ENCODE measurements around the gene CFAP61. TPM values are rescaled to one million over a fixed set of nuclear protein-coding genes. Genes with fewer than 3 reads are reported as not detected.
A peak's percentile ranks its signal among the peaks of the same experiment; 100 is the strongest.
"Not testable (repeated sequence)": the region's sequence is repeated elsewhere in the genome, so short reads cannot be mapped to it uniquely, and the experiment has no call there.

Gene CFAP61
- total RNA-seq, 1 donor from 2014 or later, result 2.0 TPM

DNA sequence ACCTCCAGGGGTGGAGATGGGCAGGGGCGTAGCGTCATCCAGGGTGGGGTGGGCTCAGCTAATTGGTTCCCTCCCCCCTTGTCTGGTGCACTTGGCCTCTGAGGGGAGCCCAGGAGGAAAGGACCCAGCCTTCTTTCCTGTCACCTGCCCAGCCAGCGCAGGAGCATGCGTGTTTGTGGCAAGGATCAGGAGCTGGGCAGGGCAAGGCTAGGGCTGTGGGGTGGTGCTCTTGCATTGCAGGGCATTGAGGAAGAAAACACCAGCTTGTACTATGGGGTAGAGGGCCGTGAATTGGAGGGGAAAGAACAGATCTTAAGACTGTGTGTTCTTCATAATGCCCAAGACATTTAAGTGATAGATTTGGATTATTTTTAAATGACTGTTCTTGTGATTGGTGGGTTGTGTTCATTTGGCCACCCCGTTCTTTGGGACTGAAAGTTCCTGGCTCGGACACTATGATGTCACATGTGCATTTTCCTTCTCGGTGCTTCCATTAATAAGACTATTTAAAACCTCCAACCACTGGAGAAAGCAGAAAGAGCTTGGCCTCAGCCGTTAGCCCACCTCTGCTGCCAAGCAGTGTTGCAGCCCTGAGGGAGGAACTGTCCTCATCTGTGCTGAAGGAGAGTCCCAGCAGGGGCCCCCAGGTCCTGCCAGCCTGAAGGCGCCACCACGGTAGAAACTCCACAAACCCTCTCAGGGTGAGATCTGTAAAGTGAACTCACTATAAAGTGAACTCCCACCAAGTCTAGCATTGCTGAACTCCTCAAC is 179.4 kb downstream of the CFAP61 start:
- no peak for DNase-seq (ENCODE audit: low read depth)

DNA sequence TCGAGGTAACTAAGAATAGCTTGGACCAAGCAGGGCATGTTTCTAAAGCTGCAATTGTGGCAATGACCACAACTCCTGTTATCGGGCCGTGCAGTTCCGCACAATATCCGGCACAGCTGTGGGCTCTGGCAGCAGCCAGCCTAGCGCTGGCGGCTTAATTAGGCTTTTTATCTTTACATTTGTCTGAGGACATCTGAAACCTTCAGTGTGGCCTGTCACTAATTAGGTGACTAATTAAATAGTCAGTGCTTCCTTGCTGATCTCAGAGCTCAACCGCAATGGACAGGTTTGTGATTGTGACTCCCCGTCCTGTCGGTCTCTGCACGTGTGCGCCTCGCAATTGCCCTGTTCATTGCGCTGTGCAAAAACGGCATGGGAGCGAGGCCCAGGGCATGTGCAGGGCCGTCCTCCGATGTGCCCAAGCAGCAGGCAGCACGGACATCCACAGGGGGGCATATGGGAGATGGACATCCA is 180.7 kb downstream of the CFAP61 start:
- no peak for DNase-seq (ENCODE audit: low read depth)

DNA sequence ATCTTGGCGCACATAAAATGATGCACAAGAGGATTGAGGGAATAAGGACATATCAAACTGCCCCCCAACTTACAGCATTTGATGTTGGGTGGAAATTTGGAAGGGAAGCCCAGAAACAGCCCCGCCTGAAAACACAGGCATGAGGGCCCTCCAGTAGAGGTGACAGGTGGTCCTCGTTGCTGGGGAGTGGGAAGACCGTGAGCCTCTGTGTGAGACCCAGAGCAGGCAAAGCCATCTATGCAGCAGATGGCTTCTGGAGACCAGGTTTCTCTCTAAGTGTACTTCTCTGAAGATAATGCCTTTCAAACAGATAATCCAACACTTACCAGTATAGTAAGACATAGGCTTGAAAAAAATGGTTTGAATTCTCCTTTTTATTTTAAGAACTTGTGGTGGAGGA is 183.3 kb downstream of the CFAP61 start:
- DNase-seq (ENCODE audit: low read depth), result no peak

DNA sequence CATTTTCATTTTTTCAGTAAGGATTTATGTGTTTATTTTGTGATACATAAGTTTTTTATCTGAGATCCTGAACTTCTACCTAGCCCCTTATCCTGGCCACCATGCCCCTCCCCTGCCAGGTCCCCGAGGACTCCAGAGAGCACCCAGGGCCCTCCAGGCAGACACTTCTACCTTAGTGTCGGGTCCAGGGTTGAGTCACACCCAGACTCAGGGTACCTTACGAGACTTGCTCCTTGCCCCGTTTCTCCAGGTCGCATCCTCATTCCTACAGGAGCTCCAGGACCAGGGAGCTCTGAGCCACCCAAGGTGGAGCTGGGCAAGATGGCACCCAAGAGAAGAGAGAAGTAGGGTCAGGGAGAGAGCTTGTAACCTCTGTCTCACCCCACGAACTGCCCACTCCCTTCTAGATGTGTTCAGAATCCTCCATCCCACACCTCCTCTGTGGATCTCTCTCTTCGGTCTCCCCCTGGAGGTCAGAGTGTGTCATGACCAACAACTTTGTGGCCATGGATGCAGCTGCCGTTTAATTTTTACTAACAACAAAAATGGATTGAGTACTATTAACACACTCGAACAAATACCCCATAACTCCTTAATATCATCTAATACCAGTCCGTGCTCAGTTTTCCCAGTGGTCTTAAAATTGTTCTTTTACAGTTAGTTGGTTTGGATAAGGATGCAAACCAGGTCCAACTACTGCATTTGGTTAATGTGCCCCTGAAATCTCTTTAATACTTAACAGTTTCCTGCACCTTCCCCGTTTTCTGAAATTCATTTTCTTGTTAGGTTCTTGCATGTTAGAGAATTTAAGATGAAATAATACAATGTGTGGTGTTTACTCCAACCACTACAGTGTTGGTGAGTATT is 185.0 kb downstream of the CFAP61 start:
- DNase-seq (ENCODE audit: low read depth), result peak; percentile 12

DNA sequence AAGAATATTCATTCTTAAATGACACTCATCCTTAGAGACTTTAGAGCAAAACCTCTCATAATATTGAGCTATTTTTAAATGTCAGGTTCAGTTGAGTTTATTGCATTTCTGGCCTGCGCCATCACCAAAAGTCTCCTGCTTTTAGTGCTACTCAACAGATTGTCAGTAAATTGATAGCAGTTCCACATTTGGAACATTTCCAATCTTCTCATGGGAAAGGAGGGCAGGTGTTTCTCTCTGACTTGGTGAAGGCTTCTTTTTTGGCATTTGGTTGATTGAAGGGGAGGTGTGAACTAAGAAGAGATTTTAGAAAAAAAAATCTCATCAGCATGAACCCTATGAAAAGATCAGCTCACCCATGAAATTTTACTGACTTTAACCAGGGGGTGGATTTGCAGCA is 189.6 kb downstream of the CFAP61 start:
- DNase-seq (ENCODE audit: low read depth), result no peak

DNA sequence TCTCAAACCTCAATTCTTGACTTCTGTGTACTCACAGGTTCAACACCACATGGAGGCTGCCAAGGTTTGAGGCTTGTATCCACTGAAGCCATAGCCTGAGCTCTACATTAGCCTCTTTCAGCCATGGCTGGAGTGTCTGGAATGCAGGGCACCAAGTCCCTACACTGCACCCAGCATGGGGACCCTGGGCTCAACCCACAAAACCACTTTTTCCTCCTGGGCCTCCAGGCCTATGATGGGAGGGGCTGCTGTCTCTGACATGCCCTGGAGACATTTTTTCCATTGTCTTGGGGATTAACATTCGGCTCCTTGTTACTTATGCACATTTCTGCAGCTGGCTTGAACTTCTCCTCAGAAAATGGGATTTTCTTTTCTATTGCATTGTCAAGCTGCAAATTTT is 192.1 kb downstream of the CFAP61 start:
- not testable (repeated sequence) for DNase-seq (ENCODE audit: low read depth)

DNA sequence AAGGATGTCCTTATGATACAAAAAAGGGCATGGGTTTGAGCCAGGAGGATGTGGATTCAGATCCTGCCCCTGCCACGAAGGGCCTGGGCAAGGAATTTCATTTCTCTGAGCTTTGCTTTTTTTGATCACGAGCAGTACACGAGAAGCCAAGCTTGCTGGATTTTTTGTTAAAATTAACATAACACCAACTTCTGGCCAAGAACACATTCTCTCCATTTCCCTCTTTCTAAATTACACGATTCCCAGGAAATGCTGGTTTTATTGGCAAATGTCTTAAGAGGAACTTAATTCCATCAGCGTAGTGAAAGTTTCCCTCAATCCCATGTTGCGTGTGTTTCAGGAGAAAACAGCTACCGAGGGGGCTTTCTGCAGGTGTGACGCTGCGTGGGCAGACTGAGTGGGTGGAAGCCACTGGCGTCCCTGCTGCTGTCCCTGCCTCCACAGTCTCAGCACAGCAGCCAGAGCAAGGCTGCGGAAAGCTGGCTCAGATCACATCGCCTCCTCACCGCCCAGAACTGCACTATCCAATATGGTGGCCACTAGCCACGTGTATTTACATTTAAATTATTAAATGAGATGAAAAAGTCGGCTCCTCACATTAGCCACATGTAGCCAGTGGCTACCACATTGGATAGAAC is 194.8 kb downstream of the CFAP61 start:
- DNase-seq (ENCODE audit: low read depth), result no peak

DNA sequence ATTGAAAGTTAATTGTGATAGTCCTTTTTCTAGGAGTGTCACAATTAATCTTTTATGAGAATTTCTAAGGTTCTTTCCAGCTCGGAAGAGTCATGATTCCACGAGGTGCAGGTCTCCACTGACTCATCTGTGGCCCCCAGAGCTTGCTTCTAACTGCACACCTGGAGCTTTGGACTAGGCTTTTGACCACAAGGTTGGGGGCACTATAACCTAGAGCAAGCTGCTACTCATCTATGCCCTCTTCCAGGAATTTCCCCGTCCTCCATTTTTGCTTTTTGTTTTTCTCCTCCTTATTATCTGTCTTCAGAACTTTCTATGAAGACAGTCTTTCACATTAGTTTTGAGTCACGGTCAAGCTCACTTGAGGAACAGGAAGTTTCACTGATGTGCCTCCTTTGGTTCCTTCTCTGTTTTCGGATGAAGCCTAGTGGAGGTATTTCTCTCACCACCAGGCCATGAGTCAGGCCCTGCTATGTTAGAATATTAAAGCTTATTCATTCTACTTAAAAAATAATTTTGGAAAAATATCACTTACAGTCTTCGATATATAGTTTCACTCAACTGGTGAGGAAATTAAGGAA is 196.4 kb downstream of the CFAP61 start:
- no peak for DNase-seq (ENCODE audit: low read depth)

DNA sequence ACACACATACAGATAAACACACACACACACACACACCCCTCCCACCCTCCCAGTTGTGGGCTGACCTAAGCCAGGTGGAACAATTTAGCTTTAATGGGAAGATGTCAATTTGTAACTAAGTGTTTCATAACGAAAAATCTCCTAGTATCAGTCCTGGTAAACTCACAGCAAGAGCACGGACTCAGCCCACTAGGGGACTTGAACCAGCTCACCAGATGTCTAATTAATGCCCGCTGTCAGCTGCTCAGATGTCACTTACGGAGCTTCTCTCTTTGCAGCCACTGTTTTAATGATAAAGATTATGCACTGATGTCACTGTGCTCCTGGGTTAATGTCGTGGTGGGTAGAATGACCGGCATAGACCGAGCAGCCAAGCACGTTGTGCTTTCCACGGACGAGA is 199.0 kb downstream of the CFAP61 start:
- DNase-seq (ENCODE audit: low read depth), result no peak

DNA sequence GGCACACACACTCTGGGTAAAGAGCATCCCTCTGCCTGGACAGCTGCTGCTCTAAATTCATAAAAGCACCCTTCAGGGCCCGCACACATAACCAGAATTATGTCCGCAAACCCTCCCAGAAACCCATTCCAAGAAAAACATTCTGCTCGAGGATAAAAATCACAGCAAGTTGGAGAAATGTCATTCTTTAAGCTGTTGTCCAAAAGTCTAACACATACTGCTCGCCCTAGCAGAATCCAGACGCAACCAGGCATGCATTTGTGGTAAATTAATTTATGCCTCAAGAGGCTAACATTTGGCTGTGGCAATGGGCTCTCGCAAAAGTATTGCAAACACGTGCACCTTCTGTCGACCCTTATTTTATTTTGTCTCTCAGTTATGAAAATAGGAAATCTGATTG is 199.5 kb downstream of the CFAP61 start:
- no peak for DNase-seq (ENCODE audit: low read depth)

DNA sequence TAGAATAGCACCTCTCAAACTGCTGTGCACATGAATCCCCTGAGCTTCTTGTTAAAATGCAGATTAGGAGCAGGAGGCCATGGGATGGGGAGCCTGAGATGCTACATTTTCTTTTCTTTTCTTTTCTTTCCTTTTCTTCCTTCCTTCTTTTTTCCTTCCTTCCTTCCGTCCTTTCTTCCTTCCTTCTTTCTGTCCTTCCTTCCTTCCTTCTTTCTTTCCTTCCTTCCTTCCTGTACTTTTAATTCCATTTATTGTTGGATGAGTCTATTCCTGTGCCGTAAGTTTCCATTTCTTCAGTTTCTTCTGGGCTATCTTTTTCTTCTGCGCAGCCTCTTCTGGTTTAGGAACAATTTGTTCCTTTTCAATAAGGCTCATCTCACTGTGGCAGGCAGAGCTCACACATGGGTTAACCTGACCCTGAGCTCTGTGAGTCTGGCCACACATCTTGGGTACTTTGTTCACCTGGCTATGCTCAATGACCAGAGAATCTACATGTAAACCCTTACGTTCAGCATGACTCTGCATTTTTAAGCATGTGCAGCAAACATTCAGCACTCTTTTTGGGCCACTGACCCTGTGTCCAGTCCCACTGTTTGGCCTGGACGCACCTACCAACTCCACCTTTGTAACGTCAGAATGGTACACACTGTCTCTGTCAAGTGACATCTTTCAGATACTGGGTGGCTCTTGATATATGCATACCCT is 200.9 kb downstream of the CFAP61 start:
- no peak for DNase-seq (ENCODE audit: low read depth)

DNA sequence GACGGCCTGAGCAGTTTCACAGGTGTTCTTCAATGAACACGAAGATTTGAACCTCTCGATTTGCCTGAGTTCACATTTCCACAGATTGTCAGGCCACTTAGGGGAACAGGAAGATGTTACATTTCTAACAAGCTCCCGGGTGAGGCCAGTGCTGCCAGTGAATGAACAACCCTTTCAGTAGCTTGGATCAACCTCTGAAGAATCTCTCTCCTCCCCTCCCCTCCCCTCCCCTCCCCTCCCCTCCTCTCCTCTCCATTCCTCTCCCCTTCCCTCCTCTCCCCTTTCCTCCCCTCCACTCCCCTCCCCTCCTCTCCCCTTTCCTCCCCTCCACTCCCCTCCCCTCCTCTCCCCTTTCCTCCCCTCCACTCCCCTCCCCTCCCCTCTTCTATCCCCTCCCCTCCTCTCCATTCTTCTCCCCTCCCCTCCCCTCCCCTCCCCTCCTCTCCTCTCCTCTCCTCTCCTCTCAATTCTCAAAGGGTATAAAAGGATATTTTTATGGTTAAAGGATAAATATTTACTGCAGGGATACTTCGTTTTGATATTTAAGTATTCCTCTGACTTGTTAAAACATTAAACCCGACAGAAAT is 201.5 kb downstream of the CFAP61 start:
- no peak for DNase-seq (ENCODE audit: low read depth)

DNA sequence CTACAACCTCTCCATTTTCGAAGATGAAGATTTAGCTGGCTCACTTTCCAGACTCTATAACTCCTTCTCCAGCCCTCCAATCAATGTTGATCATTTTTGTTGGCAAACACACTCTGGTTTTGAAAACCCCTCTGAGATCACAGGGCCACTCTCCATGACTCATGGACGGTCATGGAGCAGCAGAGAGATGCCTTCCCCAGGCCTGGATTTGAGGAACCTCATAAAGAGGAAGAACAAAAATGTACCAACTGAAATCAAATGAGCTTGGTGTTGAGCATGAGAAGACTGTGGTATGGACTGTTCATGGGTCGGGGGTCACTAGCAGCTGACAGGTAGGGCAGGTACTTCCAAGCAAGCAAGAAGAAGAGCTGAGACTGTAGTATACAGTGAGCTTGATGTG is 202.8 kb downstream of the CFAP61 start:
- DNase-seq (ENCODE audit: low read depth), result no peak

DNA sequence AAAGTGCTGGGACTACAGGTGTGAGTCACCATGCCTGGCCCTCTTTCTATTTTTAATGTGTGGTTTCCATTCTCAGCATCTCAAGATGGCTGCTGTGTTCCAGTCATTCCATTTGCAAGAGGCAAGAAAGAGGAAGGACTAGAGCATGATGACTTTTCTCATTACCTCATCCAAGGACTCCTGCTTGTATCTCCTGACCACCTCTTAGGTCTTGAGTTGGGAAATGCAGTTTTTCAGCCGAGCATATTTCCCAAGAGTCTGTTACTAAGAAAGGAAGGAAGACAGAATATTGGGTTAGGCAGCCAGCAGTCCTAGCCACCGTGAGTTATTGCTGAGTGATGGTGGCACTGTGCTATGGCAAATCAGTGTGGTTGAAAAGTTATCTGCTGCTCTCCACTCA is 207.2 kb downstream of the CFAP61 start:
- no peak for DNase-seq (ENCODE audit: low read depth)

DNA sequence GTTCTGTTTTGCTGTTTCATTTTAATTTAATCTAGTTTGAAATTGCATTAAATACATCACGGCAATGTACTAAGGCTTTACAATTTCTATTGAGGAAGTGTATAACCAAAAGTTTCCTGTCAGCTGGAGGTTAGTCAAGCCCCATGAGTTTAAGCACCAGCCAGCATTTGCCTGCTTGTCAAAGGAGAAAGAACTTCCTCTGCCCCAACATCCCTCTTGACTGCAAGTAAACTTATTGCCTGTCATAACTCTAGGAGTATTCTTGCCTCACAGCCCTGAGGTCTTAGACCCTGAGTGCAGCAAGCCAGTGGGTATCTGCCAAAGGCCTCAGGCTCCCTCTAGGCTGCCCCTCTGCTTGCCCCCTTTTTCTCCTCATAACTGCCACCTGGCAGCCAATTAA is 208.8 kb downstream of the CFAP61 start:
- no peak for DNase-seq (ENCODE audit: low read depth)

DNA sequence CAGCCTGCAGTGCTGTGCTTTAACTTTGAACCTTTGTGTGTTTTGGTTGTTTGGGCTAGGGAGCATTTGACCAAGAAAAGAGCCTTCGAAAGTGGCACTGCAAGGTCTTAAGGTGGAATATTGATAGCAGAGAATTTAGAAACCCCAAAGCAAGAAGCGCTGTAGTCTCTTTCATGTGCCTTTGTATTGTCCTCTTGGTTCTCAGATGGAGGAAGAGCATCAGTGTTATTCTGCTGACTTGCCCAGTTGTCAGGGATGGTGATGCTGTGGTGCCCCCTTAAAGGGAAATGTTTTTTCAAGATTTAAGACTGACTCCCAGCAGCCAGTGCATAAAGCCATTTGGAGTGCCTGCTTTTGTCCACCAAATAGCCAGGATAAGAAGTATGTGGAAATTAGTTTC is 212.9 kb downstream of the CFAP61 start:
- DNase-seq (ENCODE audit: low read depth), result no peak

DNA sequence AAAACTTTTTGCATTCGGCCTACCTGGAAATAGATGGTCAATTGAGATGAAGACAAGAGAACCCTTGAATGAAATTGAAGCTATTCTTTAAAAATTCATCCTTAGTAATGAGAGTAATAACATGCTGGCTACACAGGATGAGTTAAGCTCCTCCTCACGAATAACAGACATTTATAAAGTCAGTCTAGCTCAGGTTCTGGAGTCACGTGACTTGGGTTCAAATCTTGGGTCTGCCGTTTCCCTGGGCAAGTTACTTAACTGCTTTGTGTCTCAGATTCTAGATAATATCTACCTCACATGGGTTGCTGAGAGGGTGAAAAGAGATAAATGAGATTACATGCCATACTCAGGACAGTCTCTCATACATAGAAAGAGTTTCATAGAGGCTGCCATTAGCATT is 214.2 kb downstream of the CFAP61 start:
- DNase-seq (ENCODE audit: low read depth), result no peak

DNA sequence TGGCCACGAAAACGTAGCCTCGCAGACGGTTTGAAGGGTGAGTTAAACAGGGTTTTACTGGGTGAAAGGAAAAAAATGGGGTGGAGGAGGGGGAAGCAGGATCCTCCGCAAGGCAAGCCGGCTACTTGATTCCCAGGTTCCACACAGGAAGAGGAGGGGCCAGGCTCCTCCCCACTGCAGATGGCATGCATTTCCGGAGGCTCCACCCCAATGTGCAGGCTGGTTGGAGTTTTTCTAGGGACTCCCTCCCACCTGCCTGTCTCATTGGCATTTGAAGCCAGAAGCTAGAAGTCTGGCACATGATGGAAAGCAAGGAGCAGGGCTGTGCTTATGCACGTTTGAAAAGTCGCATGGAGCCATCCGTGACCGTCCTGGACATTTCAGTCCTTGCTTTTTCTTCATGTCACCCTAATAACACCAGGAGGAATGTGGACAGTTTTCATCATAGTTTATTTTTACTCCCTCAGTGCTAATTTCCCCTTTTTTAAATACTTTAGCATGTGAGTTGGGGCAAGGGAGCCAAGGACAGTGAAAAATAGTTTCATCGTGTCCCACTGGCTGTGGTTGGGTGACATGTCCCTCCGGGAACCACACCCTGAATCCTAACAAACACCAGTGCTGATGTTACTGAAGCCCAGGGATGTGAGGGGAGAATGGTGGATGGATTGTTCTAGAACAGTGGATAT is 215.5 kb downstream of the CFAP61 start:
- DNase-seq (ENCODE audit: low read depth), result no peak

DNA sequence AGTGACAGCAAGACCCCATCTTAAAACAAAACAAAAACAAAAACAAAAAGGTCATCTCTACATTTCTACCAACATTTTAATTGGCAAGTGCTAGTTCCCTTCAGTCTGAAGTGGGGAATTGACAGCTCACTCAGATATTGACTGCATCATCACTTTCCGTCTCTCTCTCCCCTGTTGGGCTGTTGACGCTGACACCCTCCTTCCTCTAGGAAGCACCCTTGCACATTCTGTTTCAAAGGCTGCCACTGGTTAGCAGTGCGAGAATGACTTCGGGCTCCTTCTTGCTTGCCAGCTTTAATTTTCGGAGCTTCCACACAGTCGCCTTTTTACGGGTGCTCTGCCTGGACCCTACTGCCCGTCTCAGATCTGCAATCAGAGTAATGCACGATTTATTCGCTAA is 218.9 kb downstream of the CFAP61 start:
- no peak for DNase-seq (ENCODE audit: low read depth)

DNA sequence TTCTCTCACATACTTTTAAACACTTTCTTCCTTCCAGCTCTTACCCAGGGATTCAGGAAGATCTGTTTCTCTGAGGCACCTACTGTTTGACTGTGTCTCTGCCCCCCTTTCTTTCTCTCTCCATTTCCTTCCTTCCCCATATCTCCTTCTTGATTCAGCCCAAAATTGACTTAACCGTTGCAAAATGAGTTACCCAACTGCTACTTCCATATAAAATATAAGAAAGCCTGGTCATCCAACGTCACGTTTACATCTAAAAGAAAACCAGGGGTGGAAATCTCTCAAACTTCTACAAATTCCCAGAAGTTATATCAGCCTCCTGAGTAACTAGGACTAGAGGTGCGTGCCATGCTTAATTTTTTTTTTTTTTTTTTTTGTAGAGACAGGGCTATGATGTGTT is 220.4 kb downstream of the CFAP61 start:
- DNase-seq (ENCODE audit: low read depth), result no peak

DNA sequence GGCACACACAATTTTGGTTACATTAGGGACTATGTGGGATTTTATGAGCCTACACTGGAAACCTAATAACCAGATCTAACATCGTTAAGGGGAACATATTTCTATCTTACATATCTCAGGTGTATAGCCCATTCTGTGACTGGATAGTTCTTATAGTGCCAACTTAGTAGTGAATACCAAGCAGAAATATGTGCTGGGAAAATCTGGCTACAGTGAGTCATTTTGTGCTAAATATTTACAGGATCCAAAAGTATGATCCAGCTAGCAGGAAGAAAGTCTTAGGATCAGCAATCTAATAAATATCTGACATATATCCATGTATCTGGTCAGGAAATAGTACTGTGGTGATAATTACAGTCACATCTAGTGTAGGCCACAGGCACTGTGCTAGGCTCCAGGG is 221.0 kb downstream of the CFAP61 start:
- DNase-seq (ENCODE audit: low read depth), result peak; percentile 23

Data from renal cortical epithelial cell (primary cell).